HG03097 (cell line): ENCODE data around the gene FSD1L.
A peak's percentile ranks its signal among the peaks of the same experiment; 100 is the strongest.
"Not testable (repeated sequence)": the region's sequence is repeated elsewhere in the genome, so short reads cannot be mapped to it uniquely, and the experiment has no call there.

ENCODE experiments used
- ATAC-seq: cut with Tn5 transposase; IDR thresholded peaks from one replicate; pipeline ENCODE4 v1.9.1; 2021; ENCODE audit not compliant: unreplicated experiment, low FRiP score

The FSD1L gene

DNA sequence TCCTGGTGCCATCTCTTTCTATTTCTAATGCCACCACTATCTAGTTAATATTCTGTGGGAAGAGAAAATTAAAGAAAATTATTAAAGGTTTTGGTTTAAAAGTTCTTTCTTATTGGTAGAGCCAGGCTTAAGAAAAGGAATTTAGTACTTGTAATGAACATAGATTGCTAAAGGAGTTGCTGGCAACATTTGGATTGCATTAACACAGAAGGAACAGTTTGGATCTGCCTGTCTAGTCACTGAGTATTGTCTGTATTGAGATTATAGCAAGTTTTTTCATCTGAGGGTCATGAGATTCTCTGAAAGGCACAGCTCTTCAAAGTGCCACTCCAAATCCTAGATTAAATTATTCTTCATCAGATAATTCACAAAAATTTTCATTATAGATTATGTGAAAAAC is 32.0 kb downstream of the FSD1L start:
- ATAC-seq: no peak

DNA sequence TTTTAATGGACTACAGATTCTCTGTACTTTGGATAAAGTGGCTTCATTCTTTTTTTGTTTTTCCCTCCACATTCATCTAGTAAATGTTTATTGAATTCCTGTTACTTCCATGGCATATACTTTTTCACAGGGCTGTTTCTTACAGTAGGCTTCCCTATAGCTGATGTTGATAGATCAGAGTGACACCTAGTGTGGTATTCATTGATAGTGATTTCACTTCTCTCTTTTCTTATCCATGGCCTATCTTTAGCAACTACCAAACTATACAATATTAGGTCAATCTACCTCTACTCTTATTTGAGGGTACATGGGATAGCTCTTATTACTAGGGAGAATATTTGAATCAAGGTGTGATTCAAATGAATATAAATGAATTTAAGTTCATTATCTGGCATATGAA is 35.8 kb downstream of the FSD1L start:
- ATAC-seq: no peak

DNA sequence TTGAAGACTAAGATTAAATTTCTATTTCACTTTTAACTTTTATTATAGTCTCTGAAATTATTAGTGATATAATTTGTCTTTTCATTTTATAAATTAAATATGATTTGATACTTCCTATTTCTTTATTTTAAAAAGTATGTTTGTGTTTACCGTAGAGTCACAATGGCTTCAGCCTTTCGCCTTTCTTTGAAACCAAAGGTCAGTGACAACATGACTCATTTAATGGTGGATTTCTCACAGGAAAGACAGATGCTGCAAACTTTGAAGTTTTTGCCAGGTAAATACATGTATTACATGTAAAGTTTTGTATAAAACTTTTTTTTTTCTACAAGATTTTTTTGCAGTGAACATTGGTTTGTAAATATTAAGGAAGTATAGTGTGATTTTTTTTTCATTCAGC is 36.4 kb downstream of the FSD1L start:
- ATAC-seq: no peak

- no peak for ATAC-seq
These were observed 37.3 kb downstream of the FSD1L start for GRCh38 chr9:105485131-105485530.

DNA sequence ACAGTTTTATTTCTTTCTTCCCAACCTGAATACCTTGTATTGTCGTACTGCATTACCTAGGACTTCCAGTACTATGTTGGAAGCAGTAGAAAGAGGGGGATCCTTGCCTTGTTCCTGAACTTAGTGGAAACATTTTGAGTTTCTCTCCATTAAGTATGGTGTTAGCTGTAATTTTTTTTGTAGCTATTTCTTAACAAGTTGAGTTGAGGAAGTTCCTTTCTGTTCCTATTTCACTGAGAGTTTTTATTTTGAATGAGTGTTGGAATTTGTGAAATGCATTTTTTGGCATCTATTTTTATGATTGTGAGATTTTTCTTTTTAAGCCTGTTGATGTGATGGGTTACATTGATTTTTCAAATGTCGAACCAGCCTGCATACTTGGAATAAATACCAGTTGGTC is 49.0 kb downstream of the FSD1L start:
- ATAC-seq: no peak

GRCh38 chr9:105497704-105498103 is 49.9 kb downstream of the FSD1L start:
- ATAC-seq: no peak

DNA sequence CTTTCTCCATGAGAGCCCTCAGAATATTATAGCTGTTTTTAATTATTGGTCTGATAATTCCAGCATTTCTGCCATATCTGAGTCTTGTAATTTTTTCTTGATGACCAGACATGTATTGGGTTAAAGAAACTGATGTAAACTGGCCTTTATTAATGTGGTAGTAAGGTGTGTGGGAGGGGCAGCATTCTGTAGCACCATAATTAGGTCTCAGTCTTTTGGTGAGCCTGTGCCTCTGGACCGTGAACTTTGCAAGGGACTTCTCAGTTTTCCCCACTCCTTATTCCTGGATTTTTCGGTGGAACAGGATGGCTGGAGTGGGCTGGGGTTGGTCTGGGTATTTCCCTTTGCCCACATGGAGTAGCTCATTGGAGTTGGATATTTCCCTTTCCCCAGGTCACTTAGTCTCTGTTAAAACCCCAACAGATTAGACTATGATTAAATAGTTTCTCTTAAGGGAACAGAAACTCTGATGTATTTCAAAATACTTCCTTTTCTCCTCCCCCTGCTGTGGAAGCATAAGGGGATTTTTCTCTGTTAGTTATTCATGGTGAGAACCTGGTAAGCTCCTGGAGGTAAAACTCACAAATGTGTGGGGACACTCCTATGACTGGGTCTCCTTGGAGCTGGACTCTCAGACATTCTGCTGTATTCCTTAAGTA is 52.4 kb downstream of the FSD1L start:
- ATAC-seq: peak; percentile 87

DNA sequence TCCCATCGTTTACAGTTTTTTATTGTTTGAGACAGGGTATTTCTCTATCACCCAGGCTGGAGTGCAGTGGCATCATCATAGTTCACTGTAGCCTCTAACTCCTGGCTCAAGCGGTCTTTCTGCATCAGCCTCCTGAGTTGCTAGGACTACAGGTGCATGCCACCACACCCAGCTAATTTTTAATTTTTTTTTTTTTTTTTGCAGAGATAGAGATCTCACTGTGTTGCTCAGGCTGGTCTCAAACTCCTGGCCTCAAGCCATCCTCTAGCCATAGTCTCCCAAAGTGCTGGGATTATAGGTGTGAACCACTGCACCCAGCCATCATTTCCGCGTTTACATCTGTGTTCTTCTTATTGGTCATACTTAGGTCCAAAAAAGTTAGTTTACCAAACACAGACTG is 53.6 kb downstream of the FSD1L start:
- no peak for ATAC-seq

- no peak for ATAC-seq
These were observed 54.4 kb downstream of the FSD1L start for GRCh38 chr9:105502276-105502675.

DNA sequence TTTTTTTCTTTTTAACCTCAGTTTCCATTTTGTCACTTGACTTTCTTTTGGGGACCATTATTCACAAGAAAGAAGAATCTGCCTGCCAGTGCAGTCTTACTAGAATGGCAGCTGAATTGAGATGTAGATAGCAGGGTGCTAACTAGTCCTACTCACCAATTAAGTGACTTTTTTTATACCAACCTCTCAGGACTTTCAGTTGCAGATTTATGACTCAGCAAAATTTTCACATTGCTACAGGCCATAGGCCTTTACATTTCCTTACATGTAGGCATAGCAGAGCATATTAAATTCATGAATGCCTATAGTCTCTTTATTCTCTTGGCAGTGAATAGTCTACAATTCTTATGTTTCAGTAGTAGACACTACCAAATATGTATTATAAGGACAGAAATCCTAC is 56.0 kb downstream of the FSD1L start:
- ATAC-seq: no peak

- no peak for ATAC-seq
These were observed 59.4 kb downstream of the FSD1L start for GRCh38 chr9:105507096-105507790.

GRCh38 chr9:105508530-105508929 is 60.7 kb downstream of the FSD1L start:
- no peak for ATAC-seq

GRCh38 chr9:105510024-105510423 is 62.2 kb downstream of the FSD1L start:
- ATAC-seq: peak; percentile 49

DNA sequence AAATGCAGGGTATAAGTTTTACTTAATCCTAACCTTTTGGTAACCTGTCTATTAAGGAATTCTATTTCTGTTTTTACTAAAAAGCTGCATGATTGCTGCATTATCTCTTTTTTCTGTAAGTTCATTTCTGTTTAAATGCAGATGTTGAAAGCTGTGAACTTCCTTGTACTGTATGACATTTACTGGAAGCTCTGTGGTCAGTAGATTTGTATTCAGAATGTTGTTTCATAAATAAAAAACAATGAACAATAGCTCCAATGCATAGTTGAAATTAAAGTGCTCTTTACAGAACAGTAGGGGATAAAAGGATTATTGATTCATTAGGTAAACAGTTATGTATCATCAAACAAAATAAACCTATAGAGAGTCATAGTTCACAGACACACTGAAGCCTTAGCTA is 63.6 kb downstream of the FSD1L start:
- ATAC-seq: no peak

DNA sequence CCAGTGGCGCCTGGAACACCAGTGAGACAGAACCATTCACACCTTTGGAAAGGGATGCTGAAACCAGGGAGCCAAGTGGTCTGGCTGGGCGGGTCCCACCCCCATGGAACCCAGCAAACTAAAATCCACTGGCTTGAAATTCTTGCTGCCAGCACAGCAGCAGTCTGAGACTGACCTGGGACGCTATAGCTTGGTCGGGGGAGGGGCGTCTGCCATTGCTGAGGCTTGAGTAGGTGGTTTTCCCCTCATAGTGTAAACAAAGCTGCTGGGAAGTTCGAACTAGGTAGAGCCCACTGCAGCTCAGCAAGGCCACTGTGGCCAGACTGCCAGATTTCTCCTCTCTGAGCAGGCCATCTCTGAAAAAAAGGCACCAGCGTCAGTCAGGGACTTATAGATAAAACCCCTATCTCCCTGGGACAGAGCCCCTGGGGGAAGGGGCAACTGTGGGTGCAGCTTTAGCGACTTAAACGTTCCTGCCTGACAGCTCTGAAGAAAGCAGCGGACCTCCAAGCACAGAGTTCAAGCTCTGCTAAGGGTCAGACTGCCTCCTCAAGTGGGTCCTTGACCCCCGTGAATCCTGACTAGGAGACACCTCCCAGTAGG is 68.1 kb downstream of the FSD1L start:
- ATAC-seq: no peak

GRCh38 chr9:105519710-105520369 is 72.0 kb downstream of the FSD1L start:
- ATAC-seq: peak; percentile 70

GRCh38 chr9:105520992-105521391 is 73.2 kb downstream of the FSD1L start:
- ATAC-seq: not testable (repeated sequence)

- ATAC-seq: peak; percentile 75
These were observed 75.0 kb downstream of the FSD1L start for GRCh38 chr9:105522618-105523385.

GRCh38 chr9:105531530-105531929 is 83.7 kb downstream of the FSD1L start:
- no peak for ATAC-seq

GRCh38 chr9:105535920-105536668 is 88.3 kb downstream of the FSD1L start:
- ATAC-seq: peak; percentile 44
